NT2/D1 (cell line): ENCODE results near the gene NKAIN2.

Source experiments
- DNase-seq: peaks from one replicate; pipeline ENCODE4 v3.0.0-alpha.2; 2011; ENCODE audit warnings: low read depth, low spot score
- H3K27me3 ChIP-seq: 2 replicates; pipeline ENCODE4 v1.6.0; 2011; ENCODE audit warnings: mild to moderate bottlenecking; ENCODE audit not compliant: insufficient read length, insufficient read depth
- H3K36me3 ChIP-seq: 2 replicates; pipeline ENCODE4 v1.6.1; 2011; ENCODE audit warnings: mild to moderate bottlenecking, low read length, mixed read lengths; ENCODE audit not compliant: insufficient read depth, insufficient read length
- H3K4me1 ChIP-seq: 2 replicates; pipeline ENCODE4 v1.5.1; 2011; ENCODE audit not compliant: insufficient read depth, insufficient read length
- H3K4me3 ChIP-seq: 2 replicates; pipeline ENCODE4 v1.5.1; 2011; ENCODE audit warnings: low read depth; ENCODE audit not compliant: insufficient read length
- H3K9ac ChIP-seq: 2 replicates; pipeline ENCODE4 v1.6.0; 2011; ENCODE audit warnings: low read depth; ENCODE audit not compliant: insufficient read length
- H3K9me3 ChIP-seq: 2 replicates; pipeline ENCODE4 v1.5.1; 2011; ENCODE audit warnings: mild to moderate bottlenecking, low read length; ENCODE audit not compliant: insufficient read depth
- SUZ12 ChIP-seq: IDR thresholded peaks from 2 replicates; pipeline ENCODE4 v1.6.1; 2011; ENCODE audit not compliant: insufficient read length, insufficient read depth; ENCODE audit errors: extremely low read depth
- YY1 ChIP-seq: IDR thresholded peaks from 2 replicates; pipeline ENCODE4 v1.6.1; 2011; ENCODE audit not compliant: insufficient read length, insufficient read depth
- ZNF274 ChIP-seq: IDR thresholded peaks from 2 replicates; pipeline ENCODE4 v1.6.1; 2011; ENCODE audit warnings: mild to moderate bottlenecking, low read depth, low read length

The NKAIN2 gene

GRCh38 chr6:123838505-123839234 is 35.0 kb downstream of the NKAIN2 start:
- DNase-seq = no peak
- H3K4me3 ChIP-seq = no peak overlapping the region
- no peak for TF ChIP-seq SUZ12
- no peak for TF ChIP-seq YY1
- H3K36me3 ChIP-seq = no peaks in the 10 kb centered on the region
- no peaks in the 10 kb centered on the region for H3K27me3 ChIP-seq
- H3K4me1 ChIP-seq = no peaks in the 10 kb centered on the region
- H3K9ac ChIP-seq = no peak overlapping the region
- no peaks in the 10 kb centered on the region for H3K9me3 ChIP-seq

- no peak overlapping the region for H3K9ac ChIP-seq
- no peaks in the 10 kb centered on the region for H3K36me3 ChIP-seq
- no peaks in the 10 kb centered on the region for H3K4me1 ChIP-seq
- TF ChIP-seq ZNF274 = no peak
- no peak for TF ChIP-seq YY1
- no peak for TF ChIP-seq SUZ12
- no peak overlapping the region for H3K4me3 ChIP-seq
- DNase-seq = no peak
- no peaks in the 10 kb centered on the region for H3K9me3 ChIP-seq
- no peaks in the 10 kb centered on the region for H3K27me3 ChIP-seq
Measured at GRCh38 chr6:123841067-123841896, 37.6 kb downstream of the NKAIN2 start.

GRCh38 chr6:123844011-123844410 is 40.3 kb downstream of the NKAIN2 start:
- H3K36me3 ChIP-seq = no peaks in the 10 kb centered on the region
- no peaks in the 10 kb centered on the region for H3K27me3 ChIP-seq
- H3K9ac ChIP-seq = no peak overlapping the region
- H3K9me3 ChIP-seq = no peaks in the 10 kb centered on the region
- H3K4me1 ChIP-seq = no peaks in the 10 kb centered on the region
- no peak overlapping the region for H3K4me3 ChIP-seq
- DNase-seq = no peak
- no peak for TF ChIP-seq ZNF274
- TF ChIP-seq YY1 = no peak
- TF ChIP-seq SUZ12 = no peak

- TF ChIP-seq YY1 = no peak
- TF ChIP-seq SUZ12 = no peak
- no peak for TF ChIP-seq ZNF274
- DNase-seq = no peak
- Histone ChIP-seq H3K9ac (no peak overlapping the region), H3K36me3 (no peaks in the 10 kb centered on the region), H3K4me1 (no peaks in the 10 kb centered on the region), H3K9me3 (no peaks in the 10 kb centered on the region), H3K27me3 (no peaks in the 10 kb centered on the region), H3K4me3 (no peak overlapping the region)
Measured at GRCh38 chr6:123848347-123848746, 44.7 kb downstream of the NKAIN2 start.

- Histone ChIP-seq H3K9me3 (no peaks in the 10 kb centered on the region), H3K4me3 (no peak overlapping the region), H3K4me1 (no peaks in the 10 kb centered on the region), H3K27me3 (no peaks in the 10 kb centered on the region), H3K9ac (no peak overlapping the region), H3K36me3 (no peaks in the 10 kb centered on the region)
- TF ChIP-seq ZNF274 (no peak), SUZ12 (no peak), YY1 (no peak)
- DNase-seq = no peak
Measured at GRCh38 chr6:123849406-123849805, 45.7 kb downstream of the NKAIN2 start.

GRCh38 chr6:123850555-123850954 is 46.9 kb downstream of the NKAIN2 start:
- Histone ChIP-seq H3K27me3 (no peaks in the 10 kb centered on the region), H3K4me3 (no peak overlapping the region), H3K4me1 (no peaks in the 10 kb centered on the region), H3K9me3 (no peaks in the 10 kb centered on the region), H3K9ac (no peak overlapping the region), H3K36me3 (no peaks in the 10 kb centered on the region)
- TF ChIP-seq ZNF274 (no peak), SUZ12 (no peak), YY1 (no peak)
- DNase-seq = no peak

- DNase-seq = no peak
- H3K9me3 ChIP-seq = no peaks in the 10 kb centered on the region
- H3K36me3 ChIP-seq = no peaks in the 10 kb centered on the region
- TF ChIP-seq ZNF274 = no peak
- no peak for TF ChIP-seq SUZ12
- no peak for TF ChIP-seq YY1
- H3K4me3 ChIP-seq = no peak overlapping the region
- no peaks in the 10 kb centered on the region for H3K4me1 ChIP-seq
- no peaks in the 10 kb centered on the region for H3K27me3 ChIP-seq
- no peak overlapping the region for H3K9ac ChIP-seq
Measured at GRCh38 chr6:123854201-123854600, 50.5 kb downstream of the NKAIN2 start.
